Measurements from ENCODE around the gene SKP1. TPM values are rescaled to one million over a fixed set of nuclear protein-coding genes. Genes with fewer than 3 reads are reported as not detected.
"Not testable (repeated sequence)": the region's sequence is repeated elsewhere in the genome, so short reads cannot be mapped to it uniquely, and the experiment has no call there.

The SKP1 gene
- total RNA-seq, 4 donors from 2014 or later: 89.4 to 155 (median 129) TPM

DNA sequence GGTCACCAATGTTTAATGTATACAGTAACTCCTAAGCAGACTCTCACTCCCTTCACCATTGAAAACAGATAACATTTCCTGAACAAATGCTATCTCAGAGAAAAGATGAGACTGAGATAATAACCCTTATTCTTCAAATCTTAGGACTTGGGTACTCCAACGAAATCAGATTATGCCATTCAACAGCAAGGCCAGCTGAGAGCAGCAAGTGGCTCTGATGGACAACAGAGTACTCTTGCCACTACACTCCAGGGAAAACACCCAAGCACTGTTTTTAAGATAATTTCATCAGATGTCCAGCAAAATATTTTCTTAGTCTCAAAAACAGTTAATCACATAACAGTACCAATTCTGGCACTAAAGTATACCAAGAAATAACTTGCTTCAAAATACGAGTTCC lies 39.0 kb upstream of the SKP1 start:
- peaks cover 0 to 47% (median 9%) of the 10 kb centered on the region in 4 donors for H3K4me1 ChIP-seq
- H3K9me3 ChIP-seq: no peaks in the 10 kb centered on the region
- TF ChIP-seq POLR2A (IDR thresholded peaks at IDR 0.05): no peak
- no peak overlapping the region for H3K27ac ChIP-seq
- DNase-seq: no peak
- H3K4me3 ChIP-seq: no peak overlapping the region
- H3K36me3 ChIP-seq: peaks cover 0 to 3% (median 0%) of the 10 kb centered on the region in 3 donors
- H3K27me3 ChIP-seq: no peaks in the 10 kb centered on the region

DNA sequence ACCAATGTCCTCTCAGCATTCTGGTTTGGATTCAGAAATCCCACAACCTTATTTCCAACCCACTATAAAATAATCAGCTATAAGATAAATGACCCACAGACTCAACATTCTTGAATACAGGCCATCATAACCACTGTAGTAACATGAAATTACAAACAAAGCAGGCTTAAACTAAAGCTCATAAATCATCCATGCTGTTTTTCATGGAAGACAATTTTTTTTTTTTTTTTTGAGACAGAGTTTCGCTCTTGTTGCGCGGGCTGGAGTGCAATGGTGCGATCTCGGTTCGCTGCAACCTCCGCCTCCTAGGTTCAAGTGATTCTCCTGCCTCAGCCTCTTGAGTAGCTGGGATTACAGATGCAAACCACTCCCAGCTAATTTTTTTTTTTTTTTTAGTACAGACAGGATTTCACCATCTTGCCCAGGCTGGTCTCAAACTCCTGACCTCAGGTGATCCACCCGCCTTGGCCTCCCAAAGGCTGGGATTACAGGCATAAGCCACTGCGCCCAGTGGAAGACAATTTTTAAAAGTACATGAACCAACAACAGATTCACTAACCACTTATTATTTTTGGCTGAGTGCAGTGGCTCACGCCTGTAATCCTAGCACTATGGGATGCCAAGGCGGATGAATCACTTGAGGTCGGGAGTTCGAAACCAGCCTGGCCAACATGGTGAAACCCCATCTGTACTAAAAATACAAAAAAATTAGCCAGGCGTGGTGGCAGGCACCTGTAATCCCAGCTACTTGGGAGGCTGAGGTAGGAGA lies 34.7 kb upstream of the SKP1 start:
- not testable (repeated sequence) for H3K9me3 ChIP-seq, H3K4me3 ChIP-seq, H3K36me3 ChIP-seq, H3K27ac ChIP-seq, DNase-seq, H3K27me3 ChIP-seq
- H3K4me1 ChIP-seq: peaks cover 0 to 43% (median 4%) of the 10 kb centered on the region in 4 donors

- Histone ChIP-seq H3K9me3 (no peaks in the 10 kb centered on the region), H3K4me1 (peaks cover 0 to 34% (median 4%) of the 10 kb centered on the region in 4 donors), H3K27me3 (no peaks in the 10 kb centered on the region), H3K36me3 (peaks cover 0 to 13% (median 0%) of the 10 kb centered on the region in 3 donors), H3K4me3 (no peak overlapping the region), H3K27ac (no peak overlapping the region)
- TF ChIP-seq POLR2A (IDR thresholded peaks at IDR 0.05): no peak
- TF ChIP-seq CTCF (IDR thresholded peaks at IDR 0.05): no peak
- DNase-seq: no peak
Observed at GRCh38 chr5:134209477-134210245, 32.9 kb upstream of the SKP1 start.

DNA sequence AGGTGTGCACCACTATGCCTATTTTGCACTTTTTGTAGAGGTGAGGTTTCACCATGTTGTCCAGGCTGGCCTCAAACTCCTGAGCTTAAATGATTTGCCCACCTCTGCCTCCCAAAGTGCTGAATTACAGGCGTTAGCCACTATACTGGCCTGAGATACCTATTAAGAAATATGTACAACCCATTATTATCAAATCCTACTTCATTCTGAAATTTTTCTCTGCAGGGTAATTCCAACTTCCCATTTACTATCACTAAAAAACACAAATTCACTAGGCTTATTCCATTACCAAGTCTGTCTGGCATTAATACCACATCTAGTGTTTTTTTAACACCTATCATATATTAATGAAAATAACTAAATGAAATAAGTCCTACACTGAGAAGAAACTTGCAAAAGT lies 30.9 kb upstream of the SKP1 start:
- H3K4me1 ChIP-seq: peaks cover 0 to 26% (median 4%) of the 10 kb centered on the region in 4 donors
- H3K27ac ChIP-seq: no peak overlapping the region
- H3K27me3 ChIP-seq: no peaks in the 10 kb centered on the region
- no peaks in the 10 kb centered on the region for H3K9me3 ChIP-seq
- H3K36me3 ChIP-seq: peaks cover 0 to 28% (median 3%) of the 10 kb centered on the region in 3 donors
- no peak for DNase-seq
- no peak overlapping the region for H3K4me3 ChIP-seq
- TF ChIP-seq CTCF (IDR thresholded peaks at IDR 0.05): no peak
- no peak for TF ChIP-seq POLR2A (IDR thresholded peaks at IDR 0.05)

- no peaks in the 10 kb centered on the region for H3K9me3 ChIP-seq
- no peaks in the 10 kb centered on the region for H3K27me3 ChIP-seq
- TF ChIP-seq POLR2A (IDR thresholded peaks at IDR 0.05) (no peak), CTCF (IDR thresholded peaks at IDR 0.05) (no peak)
- DNase-seq: no peak
- H3K4me3 ChIP-seq: no peak overlapping the region
- H3K36me3 ChIP-seq: peaks cover 0 to 34% (median 3%) of the 10 kb centered on the region in 3 donors
- H3K4me1 ChIP-seq: peaks cover 0 to 26% (median 4%) of the 10 kb centered on the region in 4 donors
- no peak overlapping the region for H3K27ac ChIP-seq
Observed at GRCh38 chr5:134206627-134207160, 29.9 kb upstream of the SKP1 start.

DNA sequence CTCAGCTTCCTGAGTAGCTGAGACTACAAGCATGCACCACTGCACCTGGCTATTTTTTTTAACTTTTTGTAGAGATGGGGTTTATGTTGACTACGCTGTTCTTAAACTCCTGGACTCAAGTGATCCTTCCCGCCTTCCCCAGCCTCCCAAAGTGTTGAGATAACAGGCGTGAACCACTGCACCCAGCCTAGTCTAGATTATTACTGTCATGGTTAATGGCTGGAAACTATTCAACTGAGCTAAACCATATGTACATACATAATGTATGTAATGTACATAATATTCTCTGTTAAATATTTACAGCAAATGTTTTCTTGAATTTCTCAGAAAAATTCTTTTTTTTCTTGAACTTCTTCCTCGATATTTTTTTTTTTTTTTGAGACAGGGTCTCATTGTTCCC lies 27.8 kb upstream of the SKP1 start:
- no peak for TF ChIP-seq CTCF (IDR thresholded peaks at IDR 0.05)
- TF ChIP-seq POLR2A (IDR thresholded peaks at IDR 0.05): no peak
- Histone ChIP-seq H3K4me3 (no peak overlapping the region), H3K27ac (no peak overlapping the region), H3K9me3 (no peaks in the 10 kb centered on the region), H3K36me3 (peaks cover 0 to 55% (median 3%) of the 10 kb centered on the region in 3 donors), H3K4me1 (peaks cover 0 to 10% (median under 1%) of the 10 kb centered on the region in 4 donors), H3K27me3 (no peaks in the 10 kb centered on the region)
- no peak for DNase-seq
